ENCODE measurements around the gene SMIM32.

Gene SMIM32

GRCh38 chr5:136222580-136223235 lies 29.7 kb upstream of the SMIM32 start:
- Histone ChIP-seq H3K9me3 (replicated peaks; ENCODE audit: low read length) (peaks cover 4% of the 10 kb centered on the region), H3K27me3 (ENCODE audit: control insufficient read depth, insufficient read depth, low read length) (peaks cover 33% of the 10 kb centered on the region), H3K4me1 (ENCODE audit: control insufficient read depth, insufficient read depth, low read length) (no peaks in the 10 kb centered on the region), H3K36me3 (ENCODE audit: insufficient read depth, low read length) (no peaks in the 10 kb centered on the region), H3K9ac (ENCODE audit: low read depth, low read length) (no peak overlapping the region), H3K4me2 (ENCODE audit: low read length) (no peak overlapping the region), H3K4me3 (ENCODE audit: low read length) (no peak overlapping the region)

DNA sequence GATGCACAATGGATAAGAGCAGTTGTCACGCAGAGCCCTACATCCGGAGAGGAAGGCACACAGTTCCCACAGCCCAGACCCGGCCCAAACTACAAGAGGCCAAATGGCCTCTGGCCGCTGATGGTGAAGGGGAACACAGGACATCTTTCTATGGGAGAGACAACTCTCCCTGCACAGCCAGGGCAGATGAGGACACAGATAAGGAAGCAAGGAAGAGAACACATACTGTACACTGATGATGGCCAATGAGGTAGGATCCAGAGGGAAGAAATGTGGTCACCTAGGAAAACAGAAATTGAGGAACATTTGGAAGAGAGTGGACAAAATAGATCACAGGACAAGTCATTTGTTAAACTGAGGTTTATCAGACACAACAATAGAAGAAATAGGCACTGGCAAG lies 28.4 kb upstream of the SMIM32 start:
- Histone ChIP-seq H3K4me3 (ENCODE audit: low read length) (no peak overlapping the region), H3K27me3 (ENCODE audit: control insufficient read depth, insufficient read depth, low read length) (peaks cover 29% of the 10 kb centered on the region), H3K4me1 (ENCODE audit: control insufficient read depth, insufficient read depth, low read length) (no peaks in the 10 kb centered on the region), H3K4me2 (ENCODE audit: low read length) (no peak overlapping the region), H3K9me3 (replicated peaks; ENCODE audit: low read length) (peaks cover 4% of the 10 kb centered on the region), H3K9ac (ENCODE audit: low read depth, low read length) (no peak overlapping the region), H3K36me3 (ENCODE audit: insufficient read depth, low read length) (no peaks in the 10 kb centered on the region)

- Histone ChIP-seq H3K9me3 (replicated peaks; ENCODE audit: low read length) (peaks cover 3% of the 10 kb centered on the region), H3K4me1 (ENCODE audit: control insufficient read depth, insufficient read depth, low read length) (no peaks in the 10 kb centered on the region), H3K36me3 (ENCODE audit: insufficient read depth, low read length) (no peaks in the 10 kb centered on the region), H3K4me3 (ENCODE audit: low read length) (no peak overlapping the region), H3K4me2 (ENCODE audit: low read length) (no peak overlapping the region), H3K9ac (ENCODE audit: low read depth, low read length) (no peak overlapping the region), H3K27me3 (ENCODE audit: control insufficient read depth, insufficient read depth, low read length) (peaks cover 48% of the 10 kb centered on the region)
Measured at GRCh38 chr5:136216230-136216629, 23.3 kb upstream of the SMIM32 start.

DNA sequence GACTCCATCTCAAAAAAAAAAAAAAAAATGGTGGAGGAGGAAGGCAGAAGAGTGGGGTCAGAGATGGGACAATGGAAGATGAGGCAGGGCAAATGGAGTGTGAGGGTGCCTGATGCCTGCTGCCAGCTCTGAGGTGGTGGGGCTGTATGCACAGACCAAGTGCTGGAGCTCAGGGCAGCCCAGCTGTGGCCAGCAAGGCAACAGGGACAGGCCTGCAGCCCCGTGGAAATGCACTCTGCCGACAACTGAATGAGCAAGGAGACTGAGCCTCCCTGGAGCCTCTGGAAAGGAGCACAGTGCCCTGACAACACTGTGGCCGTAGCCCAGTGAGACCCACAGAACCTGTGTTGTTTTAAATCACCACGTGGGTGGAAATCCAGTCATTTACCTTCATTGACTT lies 22.9 kb upstream of the SMIM32 start:
- Histone ChIP-seq H3K27me3 (ENCODE audit: control insufficient read depth, insufficient read depth, low read length) (peaks cover 52% of the 10 kb centered on the region), H3K4me2 (ENCODE audit: low read length) (no peak overlapping the region), H3K36me3 (ENCODE audit: insufficient read depth, low read length) (no peaks in the 10 kb centered on the region), H3K9ac (ENCODE audit: low read depth, low read length) (no peak overlapping the region), H3K4me3 (ENCODE audit: low read length) (no peak overlapping the region), H3K4me1 (ENCODE audit: control insufficient read depth, insufficient read depth, low read length) (no peaks in the 10 kb centered on the region), H3K9me3 (replicated peaks; ENCODE audit: low read length) (no peaks in the 10 kb centered on the region)

- peaks cover 68% of the 10 kb centered on the region for H3K27me3 ChIP-seq (ENCODE audit: control insufficient read depth, insufficient read depth, low read length)
- H3K4me2 ChIP-seq (ENCODE audit: low read length): no peak overlapping the region
- no peak overlapping the region for H3K9ac ChIP-seq (ENCODE audit: low read depth, low read length)
- no peaks in the 10 kb centered on the region for H3K36me3 ChIP-seq (ENCODE audit: insufficient read depth, low read length)
- H3K4me1 ChIP-seq (ENCODE audit: control insufficient read depth, insufficient read depth, low read length): no peaks in the 10 kb centered on the region
- H3K4me3 ChIP-seq (ENCODE audit: low read length): no peak overlapping the region
- H3K9me3 ChIP-seq (replicated peaks; ENCODE audit: low read length): no peaks in the 10 kb centered on the region
Measured at GRCh38 chr5:136213919-136214493, 21.0 kb upstream of the SMIM32 start.

GRCh38 chr5:136212252-136212721 lies 19.3 kb upstream of the SMIM32 start:
- H3K4me3 ChIP-seq (ENCODE audit: low read length): no peak overlapping the region
- H3K4me1 ChIP-seq (ENCODE audit: control insufficient read depth, insufficient read depth, low read length): no peaks in the 10 kb centered on the region
- no peak overlapping the region for H3K4me2 ChIP-seq (ENCODE audit: low read length)
- no peaks in the 10 kb centered on the region for H3K36me3 ChIP-seq (ENCODE audit: insufficient read depth, low read length)
- H3K27me3 ChIP-seq (ENCODE audit: control insufficient read depth, insufficient read depth, low read length): peaks cover 63% of the 10 kb centered on the region
- H3K9me3 ChIP-seq (replicated peaks; ENCODE audit: low read length): no peaks in the 10 kb centered on the region
- H3K9ac ChIP-seq (ENCODE audit: low read depth, low read length): no peak overlapping the region

GRCh38 chr5:136211282-136212040 lies 18.5 kb upstream of the SMIM32 start:
- no peak overlapping the region for H3K4me3 ChIP-seq (ENCODE audit: low read length)
- no peak overlapping the region for H3K4me2 ChIP-seq (ENCODE audit: low read length)
- no peaks in the 10 kb centered on the region for H3K4me1 ChIP-seq (ENCODE audit: control insufficient read depth, insufficient read depth, low read length)
- no peaks in the 10 kb centered on the region for H3K36me3 ChIP-seq (ENCODE audit: insufficient read depth, low read length)
- H3K9me3 ChIP-seq (replicated peaks; ENCODE audit: low read length): no peaks in the 10 kb centered on the region
- H3K27me3 ChIP-seq (ENCODE audit: control insufficient read depth, insufficient read depth, low read length): peaks cover 56% of the 10 kb centered on the region
- H3K9ac ChIP-seq (ENCODE audit: low read depth, low read length): no peak overlapping the region

DNA sequence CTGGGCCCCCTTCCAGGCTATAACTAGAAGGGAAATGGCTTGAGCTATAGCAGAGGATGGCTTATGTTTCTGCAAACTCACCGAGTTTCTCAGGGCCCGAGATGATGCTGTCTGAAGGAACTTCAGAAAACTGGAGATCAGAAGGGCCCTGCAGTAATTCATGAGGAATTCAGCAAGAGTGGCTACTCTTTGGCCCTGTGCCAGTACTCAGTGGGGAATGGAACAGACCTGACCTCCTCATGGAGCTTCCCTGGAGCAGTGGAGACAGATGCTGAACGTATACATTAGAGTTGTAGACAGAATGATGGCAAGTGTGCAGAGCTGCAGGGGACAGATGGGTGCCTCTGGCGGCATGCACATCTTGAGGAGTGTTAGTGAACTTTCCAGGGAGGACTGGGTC lies 17.3 kb upstream of the SMIM32 start:
- Histone ChIP-seq H3K9ac (ENCODE audit: low read depth, low read length) (no peak overlapping the region), H3K36me3 (ENCODE audit: insufficient read depth, low read length) (no peaks in the 10 kb centered on the region), H3K4me3 (ENCODE audit: low read length) (no peak overlapping the region), H3K27me3 (ENCODE audit: control insufficient read depth, insufficient read depth, low read length) (peaks cover 51% of the 10 kb centered on the region), H3K4me2 (ENCODE audit: low read length) (no peak overlapping the region), H3K9me3 (replicated peaks; ENCODE audit: low read length) (no peaks in the 10 kb centered on the region), H3K4me1 (ENCODE audit: control insufficient read depth, insufficient read depth, low read length) (no peaks in the 10 kb centered on the region)

- Histone ChIP-seq H3K27me3 (ENCODE audit: control insufficient read depth, insufficient read depth, low read length) (peaks cover 43% of the 10 kb centered on the region), H3K9me3 (replicated peaks; ENCODE audit: low read length) (no peaks in the 10 kb centered on the region), H3K4me2 (ENCODE audit: low read length) (no peak overlapping the region), H3K36me3 (ENCODE audit: insufficient read depth, low read length) (no peaks in the 10 kb centered on the region), H3K4me3 (ENCODE audit: low read length) (no peak overlapping the region), H3K4me1 (ENCODE audit: control insufficient read depth, insufficient read depth, low read length) (no peaks in the 10 kb centered on the region), H3K9ac (ENCODE audit: low read depth, low read length) (no peak overlapping the region)
Measured at GRCh38 chr5:136209346-136209910, 16.5 kb upstream of the SMIM32 start.

DNA sequence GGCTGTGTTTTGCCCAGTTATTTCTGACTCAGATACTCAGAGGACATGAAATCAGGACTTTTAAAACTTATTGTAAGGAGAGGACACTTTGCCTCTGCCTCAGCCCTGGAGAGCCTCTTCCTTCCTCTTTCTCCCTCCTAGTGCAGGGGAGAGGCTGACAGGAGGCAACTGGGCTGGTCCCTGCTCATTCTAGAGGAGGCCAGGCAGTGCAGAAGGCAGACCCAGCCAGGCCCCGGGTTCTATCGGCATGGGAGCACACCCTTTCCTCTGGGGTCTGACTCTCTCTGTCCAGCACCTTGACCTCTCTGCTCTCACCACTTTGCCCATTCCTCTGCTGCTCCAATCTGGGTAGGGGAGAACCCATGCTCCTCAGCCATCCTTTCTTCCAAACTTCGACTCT lies 16.0 kb upstream of the SMIM32 start:
- Histone ChIP-seq H3K27me3 (ENCODE audit: control insufficient read depth, insufficient read depth, low read length) (peaks cover 38% of the 10 kb centered on the region), H3K4me2 (ENCODE audit: low read length) (no peak overlapping the region), H3K36me3 (ENCODE audit: insufficient read depth, low read length) (no peaks in the 10 kb centered on the region), H3K9ac (ENCODE audit: low read depth, low read length) (no peak overlapping the region), H3K9me3 (replicated peaks; ENCODE audit: low read length) (no peaks in the 10 kb centered on the region), H3K4me3 (ENCODE audit: low read length) (no peak overlapping the region), H3K4me1 (ENCODE audit: control insufficient read depth, insufficient read depth, low read length) (no peaks in the 10 kb centered on the region)

- Histone ChIP-seq H3K4me2 (ENCODE audit: low read length) (no peak overlapping the region), H3K36me3 (ENCODE audit: insufficient read depth, low read length) (no peaks in the 10 kb centered on the region), H3K4me3 (ENCODE audit: low read length) (no peak overlapping the region), H3K4me1 (ENCODE audit: control insufficient read depth, insufficient read depth, low read length) (no peaks in the 10 kb centered on the region), H3K9ac (ENCODE audit: low read depth, low read length) (no peak overlapping the region), H3K27me3 (ENCODE audit: control insufficient read depth, insufficient read depth, low read length) (peaks cover 29% of the 10 kb centered on the region), H3K9me3 (replicated peaks; ENCODE audit: low read length) (no peaks in the 10 kb centered on the region)
Measured at GRCh38 chr5:136207631-136208030, 14.7 kb upstream of the SMIM32 start.
